GM21576 (cell line): ENCODE data around the gene VGF.

Source experiments
- ATAC-seq: cut with Tn5 transposase; IDR thresholded peaks from one replicate; pipeline ENCODE4 v1.9.1; 2021; ENCODE audit warnings: mild to moderate bottlenecking, moderate library complexity; ENCODE audit not compliant: unreplicated experiment

The VGF gene

GRCh38 chr7:101166909-101167644 lies 1.7 kb upstream of the VGF start:
- no peak for ATAC-seq

- no peak for ATAC-seq
Measured at GRCh38 chr7:101166648-101166908, 1.2 kb upstream of the VGF start.

DNA sequence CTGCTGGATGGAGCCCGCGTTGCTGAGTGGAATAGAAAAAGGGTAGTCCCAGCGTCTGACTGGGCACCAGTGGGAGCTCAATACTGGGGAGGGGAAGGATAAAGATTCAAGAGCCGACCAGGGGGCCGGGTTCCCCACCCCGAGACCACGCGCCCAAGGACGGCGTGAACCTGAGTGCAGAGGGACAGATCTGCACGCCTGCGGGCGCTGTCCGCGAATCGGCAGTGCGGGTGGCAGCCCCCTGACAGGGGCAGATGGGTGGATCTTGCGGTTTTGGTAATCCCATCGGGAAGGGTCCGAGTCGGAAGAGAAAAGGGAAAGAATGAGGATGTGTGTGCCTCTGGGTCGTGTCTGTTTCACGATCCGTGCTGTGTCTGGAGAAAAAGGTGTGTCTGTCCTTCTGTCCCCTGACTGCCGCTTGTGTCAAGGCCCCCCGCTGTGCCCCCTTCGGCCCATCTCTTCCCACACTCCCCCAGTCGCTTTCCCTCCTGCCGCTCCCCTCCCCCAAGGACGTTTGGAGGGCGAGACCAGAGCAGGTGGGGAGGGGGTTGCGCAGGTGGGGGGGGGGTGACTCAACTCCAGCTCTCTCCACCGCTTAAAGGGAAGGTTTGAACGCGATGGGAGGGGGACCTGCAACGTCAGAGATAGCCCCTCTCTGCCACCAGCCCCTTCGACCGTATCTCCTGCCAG lies 734 bp upstream of the VGF start:
- no peak for ATAC-seq

DNA sequence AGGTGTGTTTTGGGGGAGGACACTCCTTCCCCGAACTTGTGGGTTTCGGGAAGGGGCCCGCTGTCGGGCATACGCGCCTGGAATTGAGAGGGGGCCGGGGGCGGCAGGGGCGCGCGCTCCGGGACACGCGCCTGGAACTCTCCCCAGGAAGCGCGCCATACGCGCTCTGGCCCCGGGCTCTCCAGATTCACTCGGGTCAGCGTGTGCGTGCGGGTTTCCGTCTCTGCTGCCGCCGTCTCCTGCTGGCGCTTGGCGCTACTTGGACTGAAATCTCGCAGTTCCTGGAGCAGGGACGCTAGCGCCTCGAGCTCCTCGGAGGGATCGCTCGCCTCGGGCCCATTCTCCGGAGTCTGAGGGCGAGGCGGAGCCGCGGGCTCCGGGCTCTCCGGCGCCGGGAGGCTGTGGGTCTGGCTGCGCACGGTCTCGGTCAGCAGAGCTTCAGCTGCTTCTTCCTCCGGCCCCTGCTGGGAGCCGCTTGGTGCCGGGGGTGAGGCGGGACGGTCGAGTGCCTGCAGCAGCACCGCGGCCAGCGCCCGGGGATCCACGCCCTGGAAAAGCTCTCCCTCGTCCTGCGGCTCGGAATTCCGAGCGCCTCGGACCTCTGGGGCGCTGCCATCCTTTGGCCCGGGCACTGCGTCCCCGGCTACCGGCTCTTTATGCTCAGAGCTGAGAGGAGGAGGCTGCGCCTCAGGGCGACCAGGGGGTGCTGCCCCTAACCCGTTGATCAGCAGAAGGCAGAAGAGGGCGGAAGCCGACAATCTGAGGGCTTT lies 1.1 kb downstream of the VGF start:
- no peak for ATAC-seq

- ATAC-seq: no peak
Measured at GRCh38 chr7:101163279-101164070, 1.9 kb downstream of the VGF start.

DNA sequence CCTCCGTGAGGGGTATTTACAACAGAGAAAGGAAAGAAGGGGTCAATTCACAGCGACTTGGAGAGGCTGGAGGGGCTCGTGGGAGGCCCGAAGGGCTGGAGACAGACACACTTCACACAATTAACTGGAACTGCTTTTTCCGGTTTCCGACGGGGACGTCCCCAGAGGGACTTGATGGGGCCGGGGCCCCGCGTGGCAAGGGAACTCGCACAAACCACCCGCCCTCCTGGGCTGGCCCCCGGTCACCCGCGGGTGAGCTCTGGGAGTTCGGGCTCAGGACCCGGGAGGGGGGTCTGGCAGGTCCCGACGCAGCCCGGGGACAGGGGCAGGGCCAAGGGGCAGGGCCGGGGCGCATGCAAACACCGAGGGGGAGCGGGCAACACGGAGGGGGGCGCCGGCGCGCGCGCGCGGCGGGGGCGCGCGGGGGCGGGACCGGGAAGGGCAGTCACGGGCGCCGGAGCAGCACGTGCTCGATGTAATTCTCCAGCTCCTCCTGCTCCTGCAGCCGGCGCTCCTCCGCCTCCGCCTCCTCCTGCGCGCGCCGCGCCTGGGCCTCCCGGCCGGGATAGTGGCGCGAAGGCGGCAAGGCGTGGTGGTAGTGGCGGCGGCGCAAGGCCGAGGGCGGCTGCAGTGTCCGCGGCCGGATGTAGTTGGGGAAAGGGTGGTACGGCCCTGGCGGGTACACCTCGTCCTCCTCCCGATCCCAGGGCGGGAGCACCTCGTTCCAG lies 2.7 kb downstream of the VGF start:
- no peak for ATAC-seq

- ATAC-seq: no peak
Measured at GRCh38 chr7:101161692-101162471, 3.5 kb downstream of the VGF start.

GRCh38 chr7:101160910-101161309 lies 4.5 kb downstream of the VGF start:
- no peak for ATAC-seq

- no peak for ATAC-seq
Measured at GRCh38 chr7:101159696-101160674, 5.4 kb downstream of the VGF start.

- ATAC-seq: no peak
Measured at GRCh38 chr7:101156866-101157589, 8.3 kb downstream of the VGF start.

DNA sequence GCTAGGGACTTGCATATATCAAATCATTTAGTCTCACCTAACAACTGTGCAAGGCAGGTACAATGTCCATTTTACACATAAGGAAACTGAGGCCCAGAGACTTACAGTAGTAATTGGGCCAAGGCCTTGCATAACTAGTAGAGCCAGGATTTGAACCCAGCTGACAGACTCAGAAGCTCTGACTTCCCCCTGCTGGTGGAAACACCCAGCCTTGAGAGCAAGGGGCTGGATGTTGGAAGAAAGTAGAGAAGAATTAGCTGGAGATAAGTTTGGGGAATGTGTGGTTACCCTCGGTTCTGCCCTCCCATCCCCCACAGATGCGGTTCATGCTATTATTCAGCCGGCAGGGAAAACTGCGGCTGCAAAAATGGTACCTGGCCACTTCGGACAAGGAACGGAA lies 9.1 kb downstream of the VGF start:
- no peak for ATAC-seq

DNA sequence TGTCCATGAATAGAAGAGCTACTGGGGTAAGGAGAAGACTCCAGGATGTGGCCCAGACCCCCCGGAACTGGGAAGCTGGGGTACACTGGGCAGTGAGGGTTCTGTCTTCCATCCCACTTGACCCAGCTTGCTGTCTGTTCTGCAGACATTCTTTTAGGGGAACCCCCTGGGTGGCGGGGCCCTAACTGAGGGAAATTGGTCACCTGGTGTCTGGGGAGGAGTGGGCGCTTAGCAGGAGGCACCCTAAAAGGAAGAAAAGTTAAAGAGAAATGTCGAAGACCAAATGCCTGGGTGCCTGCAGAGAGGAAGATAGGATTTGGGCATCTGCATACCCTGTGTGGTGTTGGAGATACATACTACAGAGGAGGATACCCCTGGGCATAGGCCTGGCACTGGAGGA lies 10.1 kb downstream of the VGF start:
- ATAC-seq: no peak

DNA sequence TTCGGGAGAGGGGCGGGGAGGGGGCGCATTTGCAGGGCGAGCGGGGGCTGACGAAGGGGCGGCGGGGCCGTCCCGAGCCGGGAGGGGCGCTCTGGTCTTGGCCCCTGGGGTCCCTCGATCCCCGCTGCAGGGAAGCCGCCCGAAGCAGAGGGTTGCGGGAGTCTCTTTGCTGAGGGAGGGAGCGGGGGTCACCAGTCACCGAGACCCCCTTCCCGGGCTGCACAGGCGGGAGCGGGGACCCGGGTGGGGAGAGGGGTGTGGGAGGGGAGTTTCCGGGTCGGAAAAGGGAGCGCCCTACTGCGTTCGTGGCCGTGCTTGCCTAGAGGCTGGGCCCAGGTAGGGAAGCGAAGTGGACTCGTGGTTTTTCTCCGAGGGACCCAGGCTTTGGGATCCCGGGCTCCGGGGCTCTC lies 10.7 kb downstream of the VGF start:
- ATAC-seq: no peak

GRCh38 chr7:101153969-101154692 lies 11.2 kb downstream of the VGF start, which contains the start of gene AP1S1:
Gene AP1S1 (plus strand): TSS chr7:101154476. CDS start chr7:101154515, 39 bp downstream.
- ATAC-seq: peak; percentile 58

- no peak for ATAC-seq
Measured at GRCh38 chr7:101151908-101152651, 13.3 kb downstream of the VGF start.

- ATAC-seq: no peak
Measured at GRCh38 chr7:101140746-101141382, 24.5 kb downstream of the VGF start.
